Brain pericyte (primary cell): ENCODE measurements around the gene EGFLAM.
"Not testable (repeated sequence)": the region's sequence is repeated elsewhere in the genome, so short reads cannot be mapped to it uniquely, and the experiment has no call there.

Experiments
- DNase-seq: peaks from one replicate; pipeline ENCODE4 v3.0.0-alpha.2; 2012; ENCODE audit warnings: low read depth, low spot score

Gene EGFLAM

GRCh38 chr5:38329132-38329715 is 70.9 kb downstream of the EGFLAM start:
- DNase-seq: peak; percentile 6

DNA sequence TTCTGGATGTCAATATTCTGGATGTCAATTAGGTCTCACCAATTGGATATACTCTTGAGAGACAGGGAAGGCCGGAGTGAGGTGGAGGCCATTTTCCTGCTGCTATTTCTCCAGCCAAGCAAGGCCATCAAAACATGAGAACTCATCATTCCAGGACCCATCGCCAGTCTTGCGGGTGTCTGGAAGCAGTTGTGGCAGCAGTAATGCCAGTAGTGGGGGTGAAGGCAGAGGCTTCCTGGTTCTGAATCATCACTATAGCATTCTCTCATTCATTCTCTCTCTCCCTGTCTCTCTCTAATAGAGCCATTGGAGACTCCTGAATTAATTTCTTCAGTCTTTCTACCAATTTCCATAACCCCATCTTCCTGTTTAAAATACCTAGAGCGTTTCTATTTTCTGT is 71.8 kb downstream of the EGFLAM start:
- DNase-seq: no peak

DNA sequence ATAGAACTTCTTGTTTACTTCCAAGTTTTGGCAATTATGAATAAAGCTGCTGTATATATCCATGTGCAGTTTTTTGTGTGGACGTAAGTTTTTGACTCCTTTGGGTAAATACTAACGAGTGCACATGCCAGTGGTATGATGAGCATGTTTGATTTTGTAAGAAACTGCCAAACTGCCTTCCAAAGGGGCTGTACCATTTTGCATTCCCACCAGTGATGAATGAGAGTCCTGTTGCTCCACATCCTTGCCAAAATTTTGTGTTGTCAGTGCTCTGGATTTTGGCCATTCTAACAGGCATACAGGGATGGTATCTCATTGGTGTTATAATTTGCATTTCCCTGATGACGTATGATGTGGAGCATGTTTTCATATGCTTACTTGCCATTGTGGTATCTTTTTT is 73.5 kb downstream of the EGFLAM start:
- DNase-seq: no peak

DNA sequence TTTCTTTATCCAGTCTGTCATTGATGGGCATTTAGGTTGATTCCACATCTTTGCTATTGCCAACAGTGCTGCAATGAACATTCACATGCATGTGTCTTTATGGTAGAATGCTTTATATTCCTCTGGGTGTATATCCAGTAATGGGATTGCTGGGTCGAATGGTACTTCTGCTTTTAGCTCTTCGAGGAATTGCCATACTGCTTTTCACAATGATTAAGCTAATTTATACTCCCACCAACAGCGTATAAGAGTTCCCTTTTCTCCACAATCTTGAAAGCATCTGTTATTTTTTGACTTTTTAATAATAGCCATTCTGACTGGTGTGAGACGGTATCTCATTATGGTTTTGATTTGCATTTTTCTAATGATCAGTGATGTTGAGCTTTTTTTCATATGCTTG is 74.8 kb downstream of the EGFLAM start:
- not testable (repeated sequence) for DNase-seq

DNA sequence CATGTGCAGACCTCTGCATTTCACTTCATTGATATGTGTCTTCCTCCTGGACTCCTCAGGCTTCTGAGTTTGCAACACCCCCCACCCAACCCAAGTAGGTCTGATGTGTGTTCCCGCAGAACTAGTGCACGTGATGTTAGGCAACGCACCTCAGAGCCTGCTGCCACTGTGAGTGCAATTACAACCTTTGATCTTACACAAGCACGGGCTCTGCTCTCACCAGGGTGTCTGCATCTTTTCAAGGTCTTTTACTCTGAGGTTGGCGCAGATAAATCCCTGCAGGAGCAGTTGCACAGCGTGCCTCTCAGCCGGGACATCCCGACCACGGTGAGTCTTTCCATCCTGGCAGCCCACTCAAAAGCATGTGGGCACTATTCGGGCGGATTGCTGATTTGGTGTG is 80.1 kb downstream of the EGFLAM start:
- no peak for DNase-seq

DNA sequence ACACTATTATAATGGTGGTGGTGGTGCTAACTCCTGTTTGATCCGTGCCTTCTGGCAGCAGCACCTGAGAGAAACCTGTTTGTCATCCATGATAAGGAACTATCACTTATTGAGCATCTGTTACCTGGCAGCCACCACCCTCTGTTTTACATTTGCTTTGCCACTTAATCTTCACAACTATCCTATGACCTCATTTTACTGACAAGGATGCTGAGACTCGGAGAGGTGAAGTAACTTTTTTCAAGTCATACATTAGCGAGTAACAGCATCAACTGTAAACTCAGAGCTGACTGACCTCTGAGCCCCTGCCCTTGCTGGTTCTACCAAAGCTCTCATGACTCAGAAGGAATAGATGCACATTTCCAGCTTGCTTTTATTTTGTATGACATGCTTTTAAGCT is 81.1 kb downstream of the EGFLAM start:
- DNase-seq: no peak

- DNase-seq: no peak
These were observed 82.7 kb downstream of the EGFLAM start for GRCh38 chr5:38341056-38341455.

DNA sequence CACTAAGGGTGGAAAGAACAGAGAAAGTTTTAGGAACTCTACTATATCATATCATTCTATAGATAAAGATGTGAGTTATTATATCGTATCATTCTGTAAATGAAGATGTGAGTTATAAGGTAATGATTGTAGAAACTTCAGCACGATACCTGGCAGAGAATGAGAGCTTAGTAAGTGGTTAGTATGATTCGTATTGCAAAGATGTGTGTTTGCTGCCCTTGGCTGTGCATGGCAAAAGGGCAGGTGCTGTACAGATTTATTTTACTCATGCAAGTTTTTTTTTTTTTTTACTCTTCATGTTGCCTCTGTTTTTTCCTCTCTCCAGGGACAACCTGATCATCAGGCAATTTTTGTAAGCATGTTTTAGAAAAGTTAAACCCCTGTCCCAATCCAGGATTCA is 83.3 kb downstream of the EGFLAM start:
- no peak for DNase-seq

GRCh38 chr5:38342261-38342660 is 83.9 kb downstream of the EGFLAM start:
- no peak for DNase-seq

DNA sequence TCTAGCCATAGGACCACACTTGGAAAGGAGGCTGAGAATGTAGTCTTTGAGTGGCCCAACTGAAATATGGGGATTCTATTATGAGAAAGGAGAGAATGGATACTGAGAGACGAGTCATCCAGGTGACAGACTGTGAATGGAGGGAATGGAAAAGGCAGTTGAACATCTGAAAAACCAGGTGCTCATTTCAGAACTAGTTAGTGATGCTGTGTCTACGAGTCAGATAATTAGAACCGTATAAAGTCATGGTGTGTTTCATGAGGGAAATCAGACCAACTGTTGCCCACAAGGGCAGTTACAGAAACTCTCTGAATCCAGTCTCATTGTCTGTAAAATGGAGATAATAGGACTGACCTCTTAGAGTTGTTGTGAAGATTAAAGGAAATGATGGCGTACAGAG is 86.5 kb downstream of the EGFLAM start:
- DNase-seq: no peak

DNA sequence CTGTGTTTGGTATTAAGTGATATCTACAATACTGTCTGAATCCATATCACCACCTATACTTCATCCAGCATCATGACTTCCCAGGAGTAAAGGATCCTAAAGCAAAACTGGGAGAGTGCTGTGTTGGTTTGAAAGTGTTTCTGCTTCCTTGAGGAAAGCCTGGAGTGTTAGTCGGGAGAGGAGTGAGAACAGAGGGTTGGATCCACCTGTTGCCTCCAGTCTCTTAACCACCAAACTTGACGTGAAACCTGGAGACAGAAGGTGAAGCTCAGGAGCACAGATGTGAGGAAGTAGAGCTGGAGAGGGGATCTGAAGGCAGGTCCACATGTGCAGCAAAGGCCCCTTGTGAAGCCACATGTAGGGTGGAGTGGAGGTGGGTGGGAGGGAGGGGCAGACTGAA is 88.2 kb downstream of the EGFLAM start:
- no peak for DNase-seq

DNA sequence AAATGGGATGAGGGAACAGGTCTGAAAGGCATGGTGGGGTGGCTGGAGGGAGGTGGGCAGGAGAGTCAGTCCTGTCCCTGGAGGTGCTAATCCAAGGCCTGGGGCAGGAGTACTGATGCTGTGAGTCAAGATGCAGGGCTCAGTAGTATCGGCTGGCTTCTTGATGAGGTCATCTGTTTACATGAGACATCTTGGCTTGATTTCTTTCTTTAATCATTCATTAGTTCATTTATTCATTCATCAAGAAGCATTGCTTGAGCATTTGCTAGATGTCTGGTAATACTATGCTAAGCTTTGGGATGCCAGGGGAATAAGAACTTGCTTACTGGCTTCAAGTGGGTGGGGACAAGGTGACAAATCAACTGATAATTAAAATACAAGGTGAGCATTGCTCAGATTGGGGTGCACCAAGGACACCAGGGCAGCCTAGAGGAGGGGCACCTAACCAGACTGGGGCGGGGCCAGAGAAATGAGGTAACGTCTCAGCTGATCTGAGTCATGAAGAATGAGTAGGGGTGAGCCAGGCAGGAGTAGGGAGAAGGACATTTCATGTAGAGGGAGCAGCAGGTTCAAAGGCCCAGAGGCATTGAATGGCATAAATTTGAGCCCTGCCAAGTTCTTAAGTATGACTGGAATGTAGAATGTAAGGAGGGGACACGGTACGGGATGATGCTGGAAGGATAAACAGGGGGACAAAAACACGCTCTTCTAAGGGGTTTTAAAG is 88.8 kb downstream of the EGFLAM start:
- DNase-seq: no peak

DNA sequence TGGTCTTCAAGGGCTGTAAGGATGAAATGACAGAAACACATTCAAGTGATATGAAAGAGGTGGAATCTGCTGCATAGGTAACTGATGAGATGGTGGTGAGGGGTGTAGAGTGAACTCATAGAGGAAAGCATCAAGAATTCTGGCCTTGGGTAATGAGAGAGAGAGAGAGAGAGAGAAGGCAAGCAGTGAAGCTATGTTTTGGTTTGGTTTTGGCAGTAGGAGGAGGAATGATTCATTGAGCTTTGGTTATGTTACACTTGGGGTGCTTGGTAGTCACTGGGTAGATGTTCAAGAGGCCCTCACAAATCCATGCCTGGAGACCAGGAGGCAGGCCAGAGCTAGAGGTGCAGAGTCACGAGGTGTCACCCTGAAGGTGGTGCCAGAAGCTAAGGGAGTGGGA is 89.5 kb downstream of the EGFLAM start:
- no peak for DNase-seq

DNA sequence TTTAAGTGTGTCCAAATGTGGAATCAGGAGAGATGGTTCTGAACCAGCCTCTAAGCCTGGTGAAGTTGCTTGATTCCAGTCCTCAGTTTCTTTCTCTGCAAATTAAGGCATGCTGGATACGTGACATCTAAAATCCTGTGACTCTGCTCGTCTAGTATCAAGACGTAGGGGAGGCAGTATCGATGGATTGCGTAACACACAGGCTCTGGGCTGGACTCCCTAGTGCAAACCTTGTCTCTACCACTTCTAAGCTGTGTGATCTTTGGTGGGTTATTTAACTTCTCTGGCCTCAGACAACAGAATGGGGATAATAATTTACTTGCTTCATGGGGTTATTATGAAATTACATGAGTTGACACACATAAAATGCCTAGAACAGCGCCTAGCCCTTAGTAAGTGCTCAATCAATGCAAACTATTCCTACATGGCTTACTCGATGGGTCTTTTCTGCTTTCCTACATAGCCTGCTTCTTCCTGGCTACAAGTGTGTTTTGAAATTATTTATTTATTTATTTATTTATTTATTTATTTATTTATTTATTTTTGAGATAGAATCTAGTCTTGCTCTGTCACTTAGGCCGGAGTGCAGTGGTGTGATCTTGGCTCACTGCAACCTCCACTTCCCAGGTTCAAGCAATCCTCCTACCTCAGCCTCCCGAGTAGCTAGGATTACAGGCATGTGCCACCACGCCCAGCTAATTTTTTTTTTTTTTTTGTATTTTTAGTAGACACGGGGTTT is 102.1 kb downstream of the EGFLAM start:
- no peak for DNase-seq

DNA sequence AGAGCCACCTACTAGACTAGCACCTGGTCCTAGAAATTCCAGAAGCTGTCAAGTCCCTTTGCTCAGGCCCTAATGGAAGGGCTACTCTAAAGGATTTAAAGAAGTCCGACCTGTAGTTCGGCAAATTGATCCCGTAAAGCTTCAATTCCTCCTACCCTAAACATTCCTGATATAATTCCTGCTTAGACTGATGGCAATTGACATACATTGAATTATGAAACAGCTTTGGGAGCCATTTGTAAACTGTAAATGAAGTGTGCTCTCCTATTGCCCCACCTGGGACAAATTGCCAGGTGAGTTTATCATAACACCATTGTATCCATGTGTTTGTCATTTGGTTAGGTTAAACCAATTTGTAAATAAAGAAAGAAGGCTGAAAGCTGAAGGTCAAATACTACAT is 104.4 kb downstream of the EGFLAM start:
- no peak for DNase-seq

DNA sequence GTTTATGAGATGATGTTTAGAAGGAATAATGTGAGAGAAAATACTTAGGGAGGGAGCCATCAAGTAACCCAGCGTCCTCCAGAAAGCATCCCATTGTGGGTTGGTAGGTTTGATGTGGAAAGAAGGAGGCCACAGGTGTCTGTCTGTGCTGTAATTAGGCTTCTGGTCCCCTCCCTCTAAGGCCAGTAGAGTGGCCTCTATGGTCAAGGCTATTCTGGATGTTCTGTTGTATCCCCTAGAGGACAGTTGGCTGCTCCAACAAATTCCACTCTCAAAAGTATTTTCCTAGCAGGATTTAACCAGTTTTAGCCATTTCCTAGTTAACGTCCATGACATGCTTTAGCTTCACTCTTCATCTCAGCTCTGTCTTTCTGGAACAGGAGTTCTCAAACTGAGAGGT is 106.5 kb downstream of the EGFLAM start:
- no peak for DNase-seq

DNA sequence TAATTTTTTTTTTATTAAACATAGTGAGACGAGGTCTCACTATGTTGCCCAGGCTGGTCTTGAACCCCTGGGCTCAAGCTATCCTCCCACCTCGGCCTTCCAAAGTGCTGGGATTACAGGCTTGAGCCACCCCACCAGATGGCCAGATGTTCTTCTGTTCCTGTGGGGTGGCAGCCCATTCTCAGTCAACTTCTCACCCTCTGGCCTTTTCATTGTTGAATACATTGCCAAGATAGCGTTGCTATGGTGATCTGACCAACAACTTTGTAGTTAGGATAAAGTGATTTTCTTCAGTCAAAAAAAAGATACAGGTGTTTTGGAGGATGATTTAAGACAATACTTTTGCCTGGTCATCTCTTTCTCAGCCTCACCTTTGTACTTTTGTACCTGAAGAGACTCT is 109.1 kb downstream of the EGFLAM start:
- no peak for DNase-seq

- DNase-seq: no peak
These were observed 109.6 kb downstream of the EGFLAM start for GRCh38 chr5:38367966-38368365.

DNA sequence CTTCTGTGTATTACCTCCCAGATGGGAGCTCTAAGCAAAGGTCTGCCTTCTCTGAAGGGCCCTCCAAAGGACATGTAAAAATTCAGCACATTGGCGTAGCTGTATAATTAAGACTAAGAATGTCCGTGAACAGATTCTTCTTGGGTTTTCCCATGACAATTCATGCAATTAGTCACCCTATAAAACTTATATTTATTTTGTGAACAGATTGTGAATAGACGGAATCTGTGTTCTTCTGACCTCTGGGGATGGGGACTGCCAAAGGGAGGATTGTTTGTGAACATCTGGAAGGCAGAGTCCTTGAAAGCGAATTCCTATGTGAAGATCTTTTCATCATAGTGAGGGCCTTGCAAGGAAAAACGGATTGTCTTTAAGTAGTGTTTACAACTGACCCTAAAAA is 111.3 kb downstream of the EGFLAM start:
- no peak for DNase-seq

DNA sequence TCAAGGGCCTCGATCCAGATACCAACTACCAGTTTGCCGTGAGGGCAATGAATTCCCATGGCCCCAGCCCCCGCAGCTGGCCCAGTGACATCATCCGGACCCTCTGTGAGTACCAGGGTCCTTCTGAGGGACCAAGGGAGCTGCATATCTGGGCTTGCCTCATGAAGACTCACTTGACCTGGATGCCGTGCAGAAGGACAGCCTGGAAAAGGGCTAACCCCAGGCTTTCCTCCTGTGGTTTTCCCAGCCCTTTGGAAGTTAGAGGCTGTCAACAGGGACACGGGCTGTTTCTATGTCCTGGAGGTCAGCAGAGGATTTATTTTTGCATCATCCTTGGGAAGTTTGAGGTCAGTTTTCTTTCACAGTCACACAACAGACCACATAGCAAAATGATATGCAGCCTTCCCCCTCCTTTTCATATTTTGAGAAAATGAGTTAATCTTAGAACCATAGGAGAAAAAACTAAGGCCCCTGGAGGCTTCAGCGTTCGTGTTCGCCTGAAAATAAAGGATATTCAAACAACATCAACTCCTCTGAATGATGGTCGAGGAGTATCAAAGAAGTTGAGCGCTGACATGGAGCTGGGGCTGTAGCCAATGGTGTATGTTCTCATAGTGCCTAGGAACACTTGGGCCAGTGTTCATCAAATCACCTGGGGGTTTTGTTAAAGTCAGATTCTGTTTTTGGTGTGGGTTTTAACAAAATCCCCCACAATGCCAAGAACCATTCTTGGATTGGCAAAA is 112.2 kb downstream of the EGFLAM start:
- DNase-seq: peak; percentile 32

- no peak for DNase-seq
These were observed 113.2 kb downstream of the EGFLAM start for GRCh38 chr5:38371596-38371995.

DNA sequence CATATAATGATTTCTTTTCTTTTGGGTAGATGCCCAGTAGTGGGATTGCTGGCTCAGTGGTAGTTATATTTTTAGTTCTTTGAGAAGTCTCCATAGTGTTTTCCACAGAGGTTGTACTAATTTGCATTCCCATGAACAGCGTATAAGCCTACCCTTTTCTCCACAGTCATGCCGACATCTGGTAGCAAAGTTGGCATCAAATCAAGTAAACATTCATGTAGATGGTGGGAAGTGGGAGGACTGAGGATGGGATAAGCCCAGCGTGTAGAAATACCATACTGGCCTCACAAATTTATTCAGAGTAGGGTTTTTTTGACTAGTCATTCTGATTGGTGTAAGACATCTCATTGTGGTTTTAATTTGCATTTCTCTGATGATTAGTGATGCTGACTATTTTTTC is 115.4 kb downstream of the EGFLAM start:
- DNase-seq: peak; percentile 87
